ENCODE data around the gene METTL5. TPM values are rescaled to one million over a fixed set of nuclear protein-coding genes. Genes with fewer than 3 reads are reported as not detected.

Gene METTL5
- total and polyA plus RNA-seq, 9 of the 15 experiments (the other 6 are each of a cell fraction or from before 2014, with no cell fraction given) = 149 to 471 (median 224) TPM

GRCh38 chr2:169798718-169799592, 25.8 kb downstream of the METTL5 start, which contains the start of gene SSB (continued):
- TF ChIP-seq ZNF609 (CRISPR knock-in tag; IDR thresholded peaks at IDR 0.05; ENCODE audit: borderline replicate concordance) = no peak
- TF ChIP-seq KLF16 (IDR thresholded peaks at IDR 0.05) = no peak
- TF ChIP-seq GABPB2 (CRISPR knock-in tag; conservative IDR thresholded peaks at IDR 0.05) = no peak
- peak; percentile 93 for TF ChIP-seq ZBTB2 (IDR thresholded peaks at IDR 0.05)
- TF ChIP-seq SRSF1 (IDR thresholded peaks at IDR 0.05; ENCODE audit: low read depth, low read length) = no peak
- TF ChIP-seq HMGXB4 (CRISPR knock-in tag; IDR thresholded peaks at IDR 0.05) = peak; percentile 82; the same call in 1 of the 2 replicates
- TF ChIP-seq ZC3H4 (CRISPR knock-in tag; IDR thresholded peaks at IDR 0.05; ENCODE audit: borderline replicate concordance) = no peak; the same call in 1 of the 2 replicates
- peak; percentile 99 for TF ChIP-seq NRF1 (conservative IDR thresholded peaks at IDR 0.05 in 1 of 2, IDR thresholded peaks at IDR 0.05 in 1 of 2)
- TF ChIP-seq RBM14 (IDR thresholded peaks at IDR 0.05; ENCODE audit: borderline replicate concordance, insufficient read depth, low read depth, low read length) = 0 out of 2 replicates have a peak, but pooled peaks have one; percentile 46
- 0 out of 2 replicates have a peak, but pooled peaks have one; percentile 62 for TF ChIP-seq HDAC8 (tag; IDR thresholded peaks at IDR 0.05)
- peak; percentile 65; the same call in 1 of the 2 replicates for TF ChIP-seq CREB3L1 (IDR thresholded peaks at IDR 0.05; ENCODE audit: borderline replicate concordance, low read depth)
- peak; percentile 89 for TF ChIP-seq TBP (optimal IDR thresholded peaks at IDR 0.05; ENCODE audit: low read depth, low read length)
- TF ChIP-seq JUND (IDR thresholded peaks at IDR 0.05; ENCODE audit: borderline replicate concordance, low read depth, low read length) = peak; percentile 46
- TF ChIP-seq JUND (tag; IDR thresholded peaks at IDR 0.05; ENCODE audit: borderline replicate concordance, low read depth, low read length) = no peak
- TF ChIP-seq ESRRA (IDR thresholded peaks at IDR 0.05; ENCODE audit: borderline replicate concordance, low read depth) = peak; percentile 53; the same call in 1 of the 2 replicates
- peak; percentile 70; the same call in 1 of the 2 replicates for TF ChIP-seq GTF2E2 (tag; IDR thresholded peaks at IDR 0.05)

Measured in K562 (cell line).